ENCODE results near the gene SSR1. TPM values are rescaled to one million over a fixed set of nuclear protein-coding genes. Genes with fewer than 3 reads are reported as not detected.
"Not testable (repeated sequence)": the region's sequence is repeated elsewhere in the genome, so short reads cannot be mapped to it uniquely, and the experiment has no call there.

Gene SSR1
- total RNA-seq, 4 donors from 2014 or later, result 39.5 to 122 (median 80.8) TPM

- H3K36me3 ChIP-seq, result peaks cover 5 to 97% (median 17%) of the 10 kb centered on the region in 3 donors
- DNase-seq, result no peak
- no peak overlapping the region for H3K4me3 ChIP-seq
- no peak overlapping the region for H3K27ac ChIP-seq
- 38 to 52% methylated on average over 1 of the region's 1 CpG for whole genome bisulfite sequencing, 2 donors
- TF ChIP-seq POLR2A (IDR thresholded peaks at IDR 0.05), result no peak
- TF ChIP-seq, protein P1, sequence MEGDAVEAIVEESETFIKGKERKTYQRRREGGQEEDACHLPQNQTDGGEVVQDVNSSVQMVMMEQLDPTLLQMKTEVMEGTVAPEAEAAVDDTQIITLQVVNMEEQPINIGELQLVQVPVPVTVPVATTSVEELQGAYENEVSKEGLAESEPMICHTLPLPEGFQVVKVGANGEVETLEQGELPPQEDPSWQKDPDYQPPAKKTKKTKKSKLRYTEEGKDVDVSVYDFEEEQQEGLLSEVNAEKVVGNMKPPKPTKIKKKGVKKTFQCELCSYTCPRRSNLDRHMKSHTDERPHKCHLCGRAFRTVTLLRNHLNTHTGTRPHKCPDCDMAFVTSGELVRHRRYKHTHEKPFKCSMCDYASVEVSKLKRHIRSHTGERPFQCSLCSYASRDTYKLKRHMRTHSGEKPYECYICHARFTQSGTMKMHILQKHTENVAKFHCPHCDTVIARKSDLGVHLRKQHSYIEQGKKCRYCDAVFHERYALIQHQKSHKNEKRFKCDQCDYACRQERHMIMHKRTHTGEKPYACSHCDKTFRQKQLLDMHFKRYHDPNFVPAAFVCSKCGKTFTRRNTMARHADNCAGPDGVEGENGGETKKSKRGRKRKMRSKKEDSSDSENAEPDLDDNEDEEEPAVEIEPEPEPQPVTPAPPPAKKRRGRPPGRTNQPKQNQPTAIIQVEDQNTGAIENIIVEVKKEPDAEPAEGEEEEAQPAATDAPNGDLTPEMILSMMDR (IDR thresholded peaks at IDR 0.05), result no peak
- intact Hi-C loops (cut with DNase I), result no loop called here
- H3K4me1 ChIP-seq, result no peaks in the 10 kb centered on the region
- no peaks in the 10 kb centered on the region for H3K9me3 ChIP-seq
- no peaks in the 10 kb centered on the region for H3K27me3 ChIP-seq
Measured at GRCh38 chr6:7290079-7290478, 22.9 kb downstream of the SSR1 start.

DNA sequence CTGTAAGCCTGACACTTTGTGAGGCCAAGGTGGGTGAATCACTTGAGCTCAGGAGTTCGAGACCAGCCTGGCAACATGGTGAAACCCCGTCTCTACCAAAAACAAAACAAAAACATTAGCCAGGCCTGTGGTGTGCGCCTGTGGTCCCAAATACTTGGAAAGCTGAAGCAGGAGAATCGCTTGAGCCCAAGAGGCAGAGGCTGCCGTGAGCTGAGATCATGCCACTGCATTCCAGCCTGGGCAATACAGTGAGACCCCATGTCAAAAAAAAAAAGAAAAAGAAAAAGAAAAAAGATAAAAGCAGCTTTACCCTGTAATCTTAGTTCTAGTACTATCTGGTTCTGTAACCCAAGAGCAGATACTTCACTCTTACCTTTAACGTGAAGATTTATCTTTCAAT lies 27.6 kb downstream of the SSR1 start:
- 91 to 100% methylated on average over 6 of the region's 6 CpGs for WGBS, 2 donors
- TF ChIP-seq, protein P1 (IDR thresholded peaks at IDR 0.05), result no peak
- TF ChIP-seq POLR2A (IDR thresholded peaks at IDR 0.05), result no peak
- no peak overlapping the region for H3K27ac ChIP-seq
- H3K36me3 ChIP-seq, result peaks cover 0 to 72% (median 9%) of the 10 kb centered on the region in 3 donors
- H3K27me3 ChIP-seq, result no peaks in the 10 kb centered on the region
- no peak overlapping the region for H3K4me3 ChIP-seq
- no peak for DNase-seq
- no peaks in the 10 kb centered on the region for H3K4me1 ChIP-seq
- intact Hi-C loops (cut with DNase I), result loop anchor here (10.0 kb wide), 1 partner anchor 329 kb away; no protein-coding TSS in a partner anchor
- no peaks in the 10 kb centered on the region for H3K9me3 ChIP-seq

GRCh38 chr6:7283676-7284075 lies 29.3 kb downstream of the SSR1 start:
- H3K36me3 ChIP-seq, result peaks cover 0 to 55% (median 5%) of the 10 kb centered on the region in 3 donors
- H3K4me1 ChIP-seq, result peaks cover 0 to 6% (median 0%) of the 10 kb centered on the region in 3 donors
- 50 to 69% methylated on average over 1 to 2 of the region's 2 CpGs for WGBS, 2 donors
- H3K27ac ChIP-seq, result no peak overlapping the region
- intact Hi-C loops (cut with DNase I), result loop anchor here (10.0 kb wide), 1 partner anchor 331 kb away; no protein-coding TSS in a partner anchor
- no peaks in the 10 kb centered on the region for H3K9me3 ChIP-seq
- H3K4me3 ChIP-seq, result no peak overlapping the region
- no peak for DNase-seq
- no peak for TF ChIP-seq POLR2A (IDR thresholded peaks at IDR 0.05)
- TF ChIP-seq, protein P1 (IDR thresholded peaks at IDR 0.05), result no peak
- H3K27me3 ChIP-seq, result no peaks in the 10 kb centered on the region

DNA sequence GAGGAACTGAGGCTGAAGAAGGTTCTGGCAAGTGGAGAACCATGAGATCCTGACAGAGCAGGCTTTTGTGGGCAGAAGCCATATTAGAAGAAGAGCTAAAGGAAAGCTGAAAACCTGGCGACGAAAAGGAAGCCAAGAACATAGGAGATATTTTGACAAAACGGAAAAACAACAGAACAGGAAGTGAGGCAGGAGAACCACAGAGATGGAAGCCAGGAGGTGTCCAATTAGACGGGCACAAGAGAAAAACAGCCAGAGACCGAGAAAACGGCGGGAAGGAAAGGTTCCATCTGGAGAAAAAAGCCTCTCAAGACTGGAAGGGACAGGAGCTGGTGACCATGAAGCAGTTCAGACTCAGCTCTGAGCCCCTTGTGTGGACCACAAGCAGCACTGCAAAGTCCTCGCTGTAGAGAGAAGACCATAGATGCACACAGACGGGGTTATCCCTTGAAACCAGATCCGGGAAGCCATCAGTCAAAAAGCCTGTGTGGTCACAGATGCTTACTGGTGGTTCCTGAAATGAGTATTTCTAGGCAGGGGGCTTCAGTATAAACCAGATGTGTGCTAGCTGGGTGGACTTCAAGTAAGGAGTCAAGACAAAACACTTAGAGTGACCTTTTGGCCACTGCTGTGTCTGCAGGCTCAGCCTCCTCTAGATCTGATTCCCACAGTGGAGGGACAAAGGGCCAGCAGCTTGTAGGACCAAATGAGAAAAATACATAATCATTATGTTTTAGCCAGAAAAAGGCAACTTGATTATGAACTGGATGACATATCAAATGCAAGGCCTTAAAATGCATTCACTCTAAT lies 30.7 kb downstream of the SSR1 start:
- WGBS, 2 donors, result 64 to 78% methylated on average over 10 of the region's 10 CpGs
- Histone ChIP-seq H3K4me3 (no peak overlapping the region), H3K4me1 (peaks cover 0 to 20% (median 6%) of the 10 kb centered on the region in 3 donors), H3K27ac (no peak overlapping the region), H3K36me3 (peaks cover 0 to 41% (median 0%) of the 10 kb centered on the region in 3 donors), H3K9me3 (no peaks in the 10 kb centered on the region), H3K27me3 (no peaks in the 10 kb centered on the region)
- TF ChIP-seq, protein P1 (IDR thresholded peaks at IDR 0.05), result no peak
- TF ChIP-seq POLR2A (IDR thresholded peaks at IDR 0.05), result no peak
- DNase-seq, result no peak
- intact Hi-C loops (cut with DNase I), result loop anchor here (10.0 kb wide), 1 partner anchor 332 kb away; no protein-coding TSS in a partner anchor

GRCh38 chr6:7276199-7276524 lies 36.8 kb downstream of the SSR1 start:
- H3K27ac ChIP-seq, result peak overlapping the region in 1 of 4 donors; percentile 61
- H3K27me3 ChIP-seq, result no peaks in the 10 kb centered on the region
- peaks cover 0 to 42% (median 9%) of the 10 kb centered on the region in 3 donors for H3K4me1 ChIP-seq
- no peak for DNase-seq
- 35 to 60% methylated on average over 4 to 7 of the region's 7 CpGs for WGBS, 2 donors
- intact Hi-C loops (cut with DNase I), result no loop called here
- H3K4me3 ChIP-seq, result no peak overlapping the region
- no peaks in the 10 kb centered on the region for H3K9me3 ChIP-seq
- no peaks in the 10 kb centered on the region for H3K36me3 ChIP-seq
- no peak for TF ChIP-seq POLR2A (IDR thresholded peaks at IDR 0.05)
- TF ChIP-seq, protein P1 (IDR thresholded peaks at IDR 0.05), result no peak

DNA sequence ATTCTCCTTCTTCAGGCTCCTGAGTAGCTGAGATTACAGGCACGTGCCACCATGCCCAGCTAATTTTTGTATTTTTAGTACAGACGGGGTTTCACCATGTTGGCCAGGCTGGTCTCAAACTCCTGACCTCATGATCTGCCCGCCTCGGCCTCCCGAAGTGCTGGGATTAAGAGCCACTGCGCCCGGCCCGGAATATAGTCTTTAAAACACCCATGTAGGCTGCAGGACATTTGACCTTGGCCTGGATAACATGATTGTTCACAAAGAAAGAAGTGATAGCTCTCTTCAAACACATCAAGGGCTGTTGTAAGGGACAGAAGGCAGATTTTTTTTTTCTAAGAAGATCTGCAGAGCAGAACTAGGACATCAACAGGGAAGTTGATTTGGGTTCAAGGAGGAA lies 38.5 kb downstream of the SSR1 start:
- H3K4me3 ChIP-seq; H3K9me3 ChIP-seq; intact Hi-C loops (cut with DNase I); H3K27me3 ChIP-seq; H3K27ac ChIP-seq; H3K36me3 ChIP-seq; DNase-seq: not testable (repeated sequence)
- H3K4me1 ChIP-seq, result peaks cover 0 to 47% (median 9%) of the 10 kb centered on the region in 3 donors
- WGBS, 2 donors, result 86 to 88% methylated on average over 8 of the region's 8 CpGs

Measured in esophagus squamous epithelium (tissue), 5 donors.